Posterior cingulate gyrus (tissue), 11 donors: ENCODE results near the gene TRIM16.
"Not testable (repeated sequence)": the region's sequence is repeated elsewhere in the genome, so short reads cannot be mapped to it uniquely, and the experiment has no call there.

ENCODE experiments used
- DNase-seq, 10 donors: peaks; one replicate each; pipeline versions ENCODE4 v3.0.0 to v3.0.0-alpha.2; 2020 to 2021; ENCODE audit warnings: mixed read lengths in 3 of 10
- intact Hi-C: fragments of 100-400 bp; cut with DNase I; formaldehyde crosslinking; loops from one replicate; pipeline ENCODE4 v1.15.1; 2023

The TRIM16 gene

GRCh38 chr17:15659663-15660062 is 24.4 kb downstream of the TRIM16 start:
- intact Hi-C loops, result no loop called here

GRCh38 chr17:15659236-15659635 is 24.9 kb downstream of the TRIM16 start:
- DNase-seq, result no peak
- intact Hi-C loops, result no loop called here

More at GRCh38 chr17:15659663-15660062, 24.4 kb downstream of the TRIM16 start:
- no peak for DNase-seq

GRCh38 chr17:15658296-15658695 is 25.8 kb downstream of the TRIM16 start:
- no peak for DNase-seq
- intact Hi-C loops, result no loop called here

GRCh38 chr17:15657868-15658267 is 26.2 kb downstream of the TRIM16 start:
- no peak for DNase-seq
- intact Hi-C loops, result no loop called here

GRCh38 chr17:15654886-15655561 is 29.1 kb downstream of the TRIM16 start:
- intact Hi-C loops, result no loop called here
- no peak for DNase-seq

GRCh38 chr17:15654401-15654800 is 29.7 kb downstream of the TRIM16 start:
- DNase-seq, intact Hi-C loops: not testable (repeated sequence)

- DNase-seq, result no peak
- intact Hi-C loops, result no loop called here
Measured at GRCh38 chr17:15652960-15653359, 31.2 kb downstream of the TRIM16 start.

- intact Hi-C loops, result no loop called here
- DNase-seq, result peak; percentile 45 to 95 (median 66)
Measured at GRCh38 chr17:15651583-15652110, 32.5 kb downstream of the TRIM16 start.

- DNase-seq, result peak in 2 of 10 donors; percentile 10 to 22
- intact Hi-C loops, result no loop called here
Measured at GRCh38 chr17:15650741-15651582, 33.1 kb downstream of the TRIM16 start.

- no peak for DNase-seq
- intact Hi-C loops, result no loop called here
Measured at GRCh38 chr17:15649861-15650421, 34.2 kb downstream of the TRIM16 start.

GRCh38 chr17:15648386-15648785 is 35.7 kb downstream of the TRIM16 start:
- intact Hi-C loops, result no loop called here

GRCh38 chr17:15645942-15646312 is 38.2 kb downstream of the TRIM16 start:
- DNase-seq, intact Hi-C loops: not testable (repeated sequence)

More at GRCh38 chr17:15648386-15648785, 35.7 kb downstream of the TRIM16 start:
- no peak for DNase-seq

GRCh38 chr17:15645099-15645941 is 38.8 kb downstream of the TRIM16 start:
- DNase-seq, intact Hi-C loops: not testable (repeated sequence)

GRCh38 chr17:15642505-15643251 is 41.4 kb downstream of the TRIM16 start:
- DNase-seq, intact Hi-C loops: not testable (repeated sequence)

- intact Hi-C loops, DNase-seq: not testable (repeated sequence)
Measured at GRCh38 chr17:15642014-15642413, 42.1 kb downstream of the TRIM16 start.

GRCh38 chr17:15630930-15631453 is 53.1 kb downstream of the TRIM16 start:
- intact Hi-C loops, DNase-seq: not testable (repeated sequence)

- intact Hi-C loops, DNase-seq: not testable (repeated sequence)
Measured at GRCh38 chr17:15629991-15630390, 54.1 kb downstream of the TRIM16 start.

GRCh38 chr17:15623661-15624209 is 60.4 kb downstream of the TRIM16 start:
- DNase-seq, intact Hi-C loops: not testable (repeated sequence)

GRCh38 chr17:15623255-15623654 is 60.9 kb downstream of the TRIM16 start:
- intact Hi-C loops, DNase-seq: not testable (repeated sequence)
